HG02938 (cell line): Measurements from ENCODE around the gene TRIM2.
"Not testable (repeated sequence)": the region's sequence is repeated elsewhere in the genome, so short reads cannot be mapped to it uniquely, and the experiment has no call there.

ENCODE experiments used
- ATAC-seq: cut with Tn5 transposase; IDR thresholded peaks from one replicate; pipeline ENCODE4 v1.9.1; 2021; ENCODE audit warnings: mild to moderate bottlenecking, moderate library complexity; ENCODE audit not compliant: unreplicated experiment

TRIM2 gene

GRCh38 chr4:153204247-153204671 is at the start of gene TRIM2:
TRIM2 (plus strand) TSS chr4:153204443; CDS start chr4:153204531, 88 bp downstream.
- ATAC-seq, result no peak

GRCh38 chr4:153155686-153156085 is 48.6 kb upstream of the TRIM2 start:
- no peak for ATAC-seq

- no peak for ATAC-seq
Observed at GRCh38 chr4:153156263-153156662, 48.0 kb upstream of the TRIM2 start.

- ATAC-seq, result no peak
Observed at GRCh38 chr4:153156721-153157120, 47.5 kb upstream of the TRIM2 start.

GRCh38 chr4:153159016-153159415 is 45.2 kb upstream of the TRIM2 start:
- ATAC-seq, result no peak

- ATAC-seq, result no peak
Observed at GRCh38 chr4:153159728-153160221, 44.5 kb upstream of the TRIM2 start.

- no peak for ATAC-seq
Observed at GRCh38 chr4:153160821-153161220, 43.4 kb upstream of the TRIM2 start.

- ATAC-seq, result no peak
Observed at GRCh38 chr4:153161226-153161963, 42.8 kb upstream of the TRIM2 start.

- not testable (repeated sequence) for ATAC-seq
Observed at GRCh38 chr4:153165236-153165635, 39.0 kb upstream of the TRIM2 start.

- ATAC-seq, result no peak
Observed at GRCh38 chr4:153166716-153167501, 37.3 kb upstream of the TRIM2 start.

GRCh38 chr4:153169776-153170175 is 34.5 kb upstream of the TRIM2 start:
- no peak for ATAC-seq

GRCh38 chr4:153170407-153170806 is 33.8 kb upstream of the TRIM2 start:
- no peak for ATAC-seq

GRCh38 chr4:153174821-153175567 is 29.2 kb upstream of the TRIM2 start:
- ATAC-seq, result no peak

- ATAC-seq, result no peak
Observed at GRCh38 chr4:153176938-153177337, 27.3 kb upstream of the TRIM2 start.

- ATAC-seq, result no peak
Observed at GRCh38 chr4:153177841-153178240, 26.4 kb upstream of the TRIM2 start.

- ATAC-seq, result no peak
Observed at GRCh38 chr4:153179100-153179499, 25.1 kb upstream of the TRIM2 start.

GRCh38 chr4:153181293-153181692 is 22.9 kb upstream of the TRIM2 start:
- no peak for ATAC-seq

- ATAC-seq, result no peak
Observed at GRCh38 chr4:153181700-153182099, 22.5 kb upstream of the TRIM2 start.

GRCh38 chr4:153183146-153183545 is 21.1 kb upstream of the TRIM2 start:
- ATAC-seq, result no peak

GRCh38 chr4:153185331-153185852 is 18.9 kb upstream of the TRIM2 start:
- no peak for ATAC-seq
